ENCODE data around the gene CD248. TPM values are rescaled to one million over a fixed set of nuclear protein-coding genes. Genes with fewer than 3 reads are reported as not detected.

CD248 gene
- total and polyA plus RNA-seq, 12 donors: 5.3 to 44.4 (median 10.0) TPM

DNA sequence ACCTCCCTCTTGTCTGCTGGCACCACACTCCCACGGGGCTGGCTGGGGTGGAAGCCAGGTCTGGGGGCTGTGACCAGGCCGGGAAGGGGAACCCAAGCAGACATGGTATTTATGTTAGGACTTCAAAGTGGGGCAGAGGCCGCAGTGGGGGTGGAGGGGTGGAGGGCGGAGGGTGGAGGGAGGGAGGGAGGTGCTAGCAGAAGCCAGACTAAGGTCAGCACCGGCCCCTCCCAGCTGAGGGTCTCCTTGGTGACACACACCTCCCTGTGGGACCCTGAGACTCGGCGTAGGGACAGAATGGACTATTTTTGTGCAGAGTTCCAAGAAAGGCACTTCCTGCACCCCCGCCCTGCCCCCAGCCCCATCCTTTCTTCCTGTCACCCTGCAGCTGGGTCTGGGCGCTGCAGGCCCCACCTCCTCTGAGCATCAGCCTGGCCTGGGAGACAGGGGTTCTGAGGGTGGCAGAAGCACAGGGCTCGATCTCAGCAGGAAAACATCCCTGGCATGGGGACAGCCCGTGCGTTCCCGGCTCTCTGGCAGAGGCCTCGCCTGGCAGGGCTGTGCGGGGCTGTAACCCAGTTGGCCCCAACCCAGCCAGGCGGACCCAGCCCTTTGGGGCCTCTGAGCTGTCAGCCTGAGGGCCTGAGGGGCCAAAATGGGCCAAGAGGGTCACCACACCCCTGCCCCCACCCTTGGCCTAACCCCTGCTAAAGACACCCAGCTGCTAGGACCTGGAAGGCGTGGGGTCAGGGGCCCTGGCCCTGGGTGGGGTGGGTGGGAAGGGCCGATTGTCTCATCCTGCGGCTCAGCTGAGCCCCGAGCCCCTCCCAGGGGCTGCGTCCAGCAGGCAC lies 9.6 kb upstream of the CD248 start:
- Histone ChIP-seq H3K36me3 (peaks cover 0 to 2% (median 0%) of the 10 kb centered on the region in 9 donors), H3K4me1 (peaks cover 21 to 50% (median 32%) of the 10 kb centered on the region in 9 donors), H3K27ac (peak overlapping the region; percentile 69 to 89 (median 76)), H3K9me3 (no peaks in the 10 kb centered on the region), H3K4me3 (no peak overlapping the region), H3K27me3 (no peaks in the 10 kb centered on the region)
- peak; percentile 41 to 86 (median 68) for ATAC-seq
- intact Hi-C loops (cut with DNase I): loop anchor here in 1 of 10 donors (5.0 kb wide), 1 partner anchor 104 kb away; no protein-coding TSS in a partner anchor
- WGBS, 2 donors: 38 to 39% methylated on average over 21 of the region's 21 CpGs
- TF ChIP-seq, protein P1, sequence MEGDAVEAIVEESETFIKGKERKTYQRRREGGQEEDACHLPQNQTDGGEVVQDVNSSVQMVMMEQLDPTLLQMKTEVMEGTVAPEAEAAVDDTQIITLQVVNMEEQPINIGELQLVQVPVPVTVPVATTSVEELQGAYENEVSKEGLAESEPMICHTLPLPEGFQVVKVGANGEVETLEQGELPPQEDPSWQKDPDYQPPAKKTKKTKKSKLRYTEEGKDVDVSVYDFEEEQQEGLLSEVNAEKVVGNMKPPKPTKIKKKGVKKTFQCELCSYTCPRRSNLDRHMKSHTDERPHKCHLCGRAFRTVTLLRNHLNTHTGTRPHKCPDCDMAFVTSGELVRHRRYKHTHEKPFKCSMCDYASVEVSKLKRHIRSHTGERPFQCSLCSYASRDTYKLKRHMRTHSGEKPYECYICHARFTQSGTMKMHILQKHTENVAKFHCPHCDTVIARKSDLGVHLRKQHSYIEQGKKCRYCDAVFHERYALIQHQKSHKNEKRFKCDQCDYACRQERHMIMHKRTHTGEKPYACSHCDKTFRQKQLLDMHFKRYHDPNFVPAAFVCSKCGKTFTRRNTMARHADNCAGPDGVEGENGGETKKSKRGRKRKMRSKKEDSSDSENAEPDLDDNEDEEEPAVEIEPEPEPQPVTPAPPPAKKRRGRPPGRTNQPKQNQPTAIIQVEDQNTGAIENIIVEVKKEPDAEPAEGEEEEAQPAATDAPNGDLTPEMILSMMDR (IDR thresholded peaks at IDR 0.05): no peak
- peak; percentile 77 for DNase-seq

- Histone ChIP-seq H3K27me3 (no peaks in the 10 kb centered on the region), H3K4me1 (peaks cover 21 to 50% (median 32%) of the 10 kb centered on the region in 9 donors), H3K27ac (peak overlapping the region in 7 of 10 donors; percentile 5 to 89 (median 78)), H3K4me3 (no peak overlapping the region), H3K36me3 (no peaks in the 10 kb centered on the region), H3K9me3 (no peaks in the 10 kb centered on the region)
- WGBS, 2 donors: 83 to 86% methylated on average over 8 of the region's 8 CpGs
- ATAC-seq: no peak
- TF ChIP-seq, protein P1 (IDR thresholded peaks at IDR 0.05): no peak
- DNase-seq: no peak
- intact Hi-C loops (cut with DNase I): loop anchor here in 1 of 10 donors (5.0 kb wide), 1 partner anchor 103 kb away; no protein-coding TSS in a partner anchor
Measured at GRCh38 chr11:66325263-66325671, 8.4 kb upstream of the CD248 start.

DNA sequence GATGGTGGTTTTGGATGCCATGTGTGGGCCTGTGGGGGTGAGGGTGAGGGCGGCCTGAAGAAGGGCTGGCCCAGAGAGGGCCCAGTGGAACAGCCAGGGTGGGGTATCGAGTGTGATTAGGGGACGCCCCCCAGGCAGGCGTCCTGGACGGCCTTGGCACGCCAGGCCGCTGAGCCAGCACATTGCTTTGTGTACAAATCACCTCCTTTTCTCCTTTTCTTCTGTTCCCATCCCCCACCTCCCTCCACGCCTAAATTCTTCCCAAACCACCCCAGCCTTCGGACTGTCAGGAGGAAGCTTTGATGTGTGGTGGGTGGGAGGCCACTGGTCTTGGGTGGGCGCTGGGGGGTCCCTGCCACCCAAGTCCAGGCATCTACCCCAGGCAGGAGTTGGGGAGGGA lies 7.8 kb upstream of the CD248 start:
- TF ChIP-seq, protein P1 (IDR thresholded peaks at IDR 0.05): no peak
- Histone ChIP-seq H3K27me3 (no peaks in the 10 kb centered on the region), H3K4me1 (peaks cover 21 to 50% (median 32%) of the 10 kb centered on the region in 9 donors), H3K9me3 (no peaks in the 10 kb centered on the region), H3K27ac (peak overlapping the region in 1 of 10 donors; percentile 8), H3K4me3 (no peak overlapping the region), H3K36me3 (no peaks in the 10 kb centered on the region)
- ATAC-seq: no peak
- WGBS, 2 donors: 80 to 86% methylated on average over 10 of the region's 10 CpGs
- intact Hi-C loops (cut with DNase I): loop anchor here in 1 of 10 donors (5.0 kb wide), 1 partner anchor 102 kb away; no protein-coding TSS in a partner anchor
- no peak for DNase-seq

GRCh38 chr11:66323684-66324083 lies 6.8 kb upstream of the CD248 start:
- no peaks in the 10 kb centered on the region for H3K27me3 ChIP-seq
- H3K4me3 ChIP-seq: no peak overlapping the region
- no peaks in the 10 kb centered on the region for H3K9me3 ChIP-seq
- no peaks in the 10 kb centered on the region for H3K36me3 ChIP-seq
- no peak overlapping the region for H3K27ac ChIP-seq
- DNase-seq (no peak), ATAC-seq (no peak)
- intact Hi-C loops (cut with DNase I): no loop called here
- peaks cover 19 to 49% (median 32%) of the 10 kb centered on the region in 9 donors for H3K4me1 ChIP-seq
- whole genome bisulfite sequencing, 2 donors: 100% methylated on average over 1 of the region's 1 CpG
- TF ChIP-seq, protein P1 (IDR thresholded peaks at IDR 0.05): no peak
